AG08395 (cell line): Measurements from ENCODE around the gene CXCL16.

ENCODE experiments used
- DNase-seq: peaks from one replicate; pipeline ENCODE4 v3.0.0; 2012; ENCODE audit warnings: mixed read lengths, low spot score

Gene CXCL16

GRCh38 chr17:4751932-4752331 lies 12.2 kb upstream of the CXCL16 start:
- no peak for DNase-seq

GRCh38 chr17:4750606-4751005 lies 10.9 kb upstream of the CXCL16 start:
- DNase-seq, result no peak

- no peak for DNase-seq
Observed at GRCh38 chr17:4748686-4749085, 9.0 kb upstream of the CXCL16 start.

GRCh38 chr17:4747847-4748246 lies 8.1 kb upstream of the CXCL16 start:
- no peak for DNase-seq

GRCh38 chr17:4744999-4745969 lies 5.6 kb upstream of the CXCL16 start:
- no peak for DNase-seq

GRCh38 chr17:4743898-4744297 lies 4.2 kb upstream of the CXCL16 start:
- DNase-seq, result no peak

GRCh38 chr17:4743216-4743615 lies 3.5 kb upstream of the CXCL16 start:
- no peak for DNase-seq

- no peak for DNase-seq
Observed at GRCh38 chr17:4742629-4743028, 2.9 kb upstream of the CXCL16 start.

GRCh38 chr17:4742133-4742532 lies 2.4 kb upstream of the CXCL16 start:
- DNase-seq, result no peak

GRCh38 chr17:4741544-4741943 lies 1.8 kb upstream of the CXCL16 start:
- DNase-seq, result no peak

GRCh38 chr17:4740584-4740983 lies 856 bp upstream of the CXCL16 start:
- DNase-seq, result no peak

GRCh38 chr17:4740025-4740351 lies 260 bp upstream of the CXCL16 start:
- no peak for DNase-seq

- no peak for DNase-seq
Observed at GRCh38 chr17:4738136-4739121, 1.3 kb downstream of the CXCL16 start.

- DNase-seq, result no peak
Observed at GRCh38 chr17:4735876-4736651, 3.7 kb downstream of the CXCL16 start.

GRCh38 chr17:4734857-4735475 lies 4.8 kb downstream of the CXCL16 start:
- no peak for DNase-seq

GRCh38 chr17:4733073-4733531 lies 6.6 kb downstream of the CXCL16 start:
- no peak for DNase-seq

GRCh38 chr17:4728124-4728523 lies 11.6 kb downstream of the CXCL16 start:
- no peak for DNase-seq

GRCh38 chr17:4725646-4726310 lies 13.9 kb downstream of the CXCL16 start:
- no peak for DNase-seq

- no peak for DNase-seq
Observed at GRCh38 chr17:4724650-4725049, 15.1 kb downstream of the CXCL16 start.

- no peak for DNase-seq
Observed at GRCh38 chr17:4722678-4723240, 17.0 kb downstream of the CXCL16 start.
